Activated CD4-positive, alpha-beta T cell treated with anti-CD3 and anti-CD28 coated beads, Interleukin-2, Interleukin-4, amounts not matched to agents 100 ng/mL and 50 ng/mL, durations not matched to agents 16 hours and 8 hours (primary cell): Measurements from ENCODE around the gene ZNF740.
"Not testable (repeated sequence)": the region's sequence is repeated elsewhere in the genome, so short reads cannot be mapped to it uniquely, and the experiment has no call there.

Experiments used
- DNase-seq: peaks from one replicate; pipeline ENCODE4 v3.0.0-alpha.2; 2020; ENCODE audit warnings: low spot score

Gene ZNF740, protein sequence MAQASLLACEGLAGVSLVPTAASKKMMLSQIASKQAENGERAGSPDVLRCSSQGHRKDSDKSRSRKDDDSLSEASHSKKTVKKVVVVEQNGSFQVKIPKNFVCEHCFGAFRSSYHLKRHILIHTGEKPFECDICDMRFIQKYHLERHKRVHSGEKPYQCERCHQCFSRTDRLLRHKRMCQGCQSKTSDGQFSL

DNA sequence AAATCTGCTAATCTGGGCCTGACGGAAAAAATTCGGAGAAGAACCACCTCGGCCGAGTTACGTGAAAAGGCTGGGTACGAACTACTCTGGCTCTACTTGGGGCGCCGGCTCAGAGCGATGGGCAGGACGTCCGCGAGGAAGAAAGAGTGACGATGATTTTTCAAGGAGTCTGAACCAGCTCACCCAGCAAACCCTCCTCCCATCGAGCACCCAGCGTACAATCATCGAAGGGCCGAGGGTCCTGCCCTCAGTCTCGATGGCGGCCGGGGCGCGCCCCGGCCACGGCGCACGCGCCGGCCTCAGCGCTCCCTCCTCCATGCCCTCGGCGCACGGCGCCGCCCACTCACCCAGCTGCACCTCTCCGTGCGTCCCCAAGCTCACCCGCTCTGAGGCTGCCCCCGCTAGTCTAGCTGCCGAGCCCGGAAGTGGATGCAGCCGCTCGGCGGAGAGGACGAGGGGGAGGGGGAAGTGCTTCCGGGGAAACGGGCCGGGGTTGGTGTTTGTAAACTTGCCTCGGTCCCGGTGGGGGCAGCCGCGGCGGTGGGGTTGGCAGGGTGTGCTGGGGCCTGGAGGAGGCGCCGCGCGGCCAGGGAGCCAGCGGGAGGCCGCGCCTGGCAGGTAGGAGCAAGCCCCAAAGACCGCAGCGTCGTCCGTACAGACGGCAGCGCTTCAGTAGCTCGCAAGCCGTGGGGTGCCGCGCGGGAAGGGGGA, at the start of gene ZNF740, which contains the start of gene CSAD:
Gene ZNF740, plus strand, starts transcription at position 503 of the 711 bp plus-strand sequence. CDS start 1,262 bp downstream, outside the sequence.
Gene CSAD, minus strand, starts transcription at position 706 of the 711 bp plus-strand sequence. CDS start 7,455 bp downstream, outside the sequence.
- DNase-seq, result peak; percentile 99

GRCh38 chr12:53131844-53132243, 48.7 kb upstream of the ZNF740 start:
- no peak for DNase-seq

- DNase-seq, result no peak
Measured at GRCh38 chr12:53133722-53134121, 46.8 kb upstream of the ZNF740 start.

- DNase-seq, result no peak
Measured at GRCh38 chr12:53143355-53143754, 37.2 kb upstream of the ZNF740 start.

GRCh38 chr12:53145383-53146260, 34.9 kb upstream of the ZNF740 start:
- DNase-seq, result no peak

- no peak for DNase-seq
Measured at GRCh38 chr12:53147181-53147580, 33.3 kb upstream of the ZNF740 start.

DNA sequence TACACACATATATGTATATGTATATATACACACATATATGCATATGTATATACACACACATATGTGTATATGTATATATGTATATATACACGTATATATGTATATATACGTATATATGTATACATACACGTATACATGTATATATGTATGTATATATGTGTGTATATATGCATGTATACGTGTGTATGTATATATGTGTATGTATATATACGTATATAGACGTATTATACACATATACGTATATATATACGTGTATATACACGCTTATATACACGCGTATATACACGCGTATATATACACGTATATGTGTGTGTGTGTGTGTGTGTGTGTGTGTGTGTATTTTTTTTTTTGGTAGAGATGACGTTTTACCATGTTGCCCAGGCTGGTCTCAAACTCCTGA, 32.9 kb upstream of the ZNF740 start:
- no peak for DNase-seq

DNA sequence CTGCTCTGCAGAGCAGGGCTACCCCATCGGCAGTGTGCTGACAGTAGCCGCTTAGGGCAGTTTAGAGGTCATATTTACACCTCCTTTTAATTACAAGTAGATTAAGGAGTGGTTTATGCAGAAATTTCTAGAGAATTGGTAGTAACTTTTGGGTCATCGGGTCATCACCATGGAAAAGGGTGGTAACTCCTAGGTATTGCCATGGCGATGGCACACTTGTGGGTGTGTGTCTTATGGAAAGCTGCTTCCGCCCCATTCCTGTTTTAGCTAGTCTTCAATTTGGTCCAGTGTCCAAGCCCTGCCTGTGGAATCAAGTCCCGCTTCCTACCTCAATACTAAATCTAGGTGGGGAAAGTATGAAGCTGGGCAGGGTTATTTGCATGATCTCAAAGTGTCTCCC, 29.5 kb upstream of the ZNF740 start:
- DNase-seq, result no peak

DNA sequence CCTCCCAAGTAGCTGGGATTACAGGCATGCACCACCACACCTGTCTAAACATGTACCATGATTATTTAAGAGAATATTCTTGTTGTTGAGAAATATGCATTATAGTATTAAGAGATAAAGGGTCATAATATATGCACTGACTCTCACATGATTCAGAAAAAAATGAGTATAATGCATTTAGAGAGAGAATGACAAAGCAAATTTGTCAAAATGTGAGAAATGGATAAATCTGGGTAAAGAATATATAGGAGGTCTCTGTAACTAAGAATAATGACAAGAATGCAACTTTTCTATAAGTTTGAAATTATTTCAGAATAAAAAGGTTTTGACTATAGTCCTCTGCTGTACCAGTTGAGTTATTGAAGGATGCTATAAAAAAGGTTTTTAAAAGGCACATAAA, 28.1 kb upstream of the ZNF740 start:
- DNase-seq, result no peak

DNA sequence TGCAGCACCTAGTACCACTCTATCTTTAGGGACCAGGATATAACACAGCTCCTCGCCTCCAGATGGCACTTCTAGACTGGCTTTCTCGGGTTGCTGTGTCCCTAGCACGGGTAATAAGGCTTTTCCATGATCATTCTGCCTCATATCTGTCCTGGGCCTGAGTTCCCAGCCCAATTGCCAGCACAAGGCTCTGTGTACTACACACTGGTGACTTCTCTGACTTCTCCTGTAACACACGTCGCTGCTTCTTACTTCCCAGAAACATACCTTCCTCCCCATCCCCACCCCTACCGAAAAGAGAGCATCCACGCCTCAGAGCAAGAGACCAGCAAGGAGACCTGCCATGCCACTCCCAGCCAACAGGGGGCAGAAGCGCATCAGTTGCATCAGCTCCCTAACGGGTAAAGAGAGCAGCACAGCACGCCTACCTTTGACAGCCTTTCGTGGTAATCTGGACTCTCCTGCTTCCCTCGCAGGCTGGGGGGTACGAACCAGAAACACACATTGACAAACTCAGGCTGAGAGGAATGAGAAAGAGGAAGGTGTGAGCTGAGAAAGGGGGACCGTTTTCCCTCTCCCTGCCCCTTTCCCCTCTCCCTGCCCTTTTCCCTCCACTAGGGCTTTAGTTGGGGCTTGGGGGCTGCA, 21.2 kb upstream of the ZNF740 start:
- DNase-seq, result peak; percentile 95

DNA sequence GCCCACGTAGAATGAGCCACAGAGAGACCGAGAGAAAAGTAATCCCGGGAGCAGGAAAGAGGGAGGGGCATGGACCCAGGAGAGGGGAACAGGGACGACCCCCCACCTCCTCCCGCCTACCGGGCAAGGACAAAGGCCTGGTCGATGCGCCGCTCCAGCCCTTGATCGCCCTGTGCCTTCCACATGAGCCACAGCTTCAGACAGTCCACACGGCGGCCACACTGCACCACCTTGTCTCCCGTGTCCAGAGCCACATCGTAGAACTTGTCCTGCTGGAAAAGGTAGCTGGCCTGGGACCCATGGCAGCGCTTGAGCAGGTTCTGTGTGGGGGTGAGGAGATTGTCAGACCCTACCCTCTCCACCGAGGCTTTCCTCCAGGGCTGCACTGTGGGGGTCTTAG, 20.5 kb upstream of the ZNF740 start:
- no peak for DNase-seq

- DNase-seq, result no peak
Measured at GRCh38 chr12:53160673-53161072, 19.8 kb upstream of the ZNF740 start.

DNA sequence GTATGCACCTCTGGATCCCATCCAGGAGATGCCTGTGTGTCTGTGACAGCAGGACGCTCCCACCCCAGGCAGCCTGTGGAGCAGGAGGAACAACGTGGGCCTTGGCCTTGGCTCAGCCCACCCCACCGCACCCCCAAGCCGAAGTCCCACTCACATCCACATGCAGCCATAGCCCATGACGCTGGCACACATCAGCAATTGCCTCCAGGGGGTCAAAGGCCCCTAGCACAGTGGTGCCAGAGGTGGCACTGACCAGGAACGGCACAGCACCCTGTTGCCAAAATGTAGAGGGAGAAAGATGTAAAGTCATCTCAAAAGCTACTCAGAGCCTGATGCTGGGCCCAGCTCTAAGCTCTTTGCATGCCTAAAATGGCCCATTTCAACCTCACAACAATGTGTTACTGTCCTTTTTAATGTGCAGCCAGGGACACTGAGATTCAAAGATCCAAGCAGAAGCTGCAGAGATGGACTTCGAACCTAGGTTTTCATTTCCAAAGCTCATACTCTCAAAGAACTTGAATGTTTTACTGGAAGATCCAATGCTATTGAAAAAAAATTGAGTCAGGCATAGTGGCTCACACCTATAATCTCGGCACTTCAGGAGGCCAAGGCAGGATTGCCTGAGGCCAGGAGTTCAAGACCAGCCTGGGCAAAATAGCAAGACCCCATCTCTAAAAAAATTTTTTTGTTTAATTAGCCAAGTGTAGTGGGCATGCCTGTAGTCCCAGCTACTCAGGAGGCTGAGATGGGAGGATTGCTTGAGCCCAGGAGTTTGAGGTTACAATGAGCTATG, 19.2 kb upstream of the ZNF740 start:
- DNase-seq, result no peak

DNA sequence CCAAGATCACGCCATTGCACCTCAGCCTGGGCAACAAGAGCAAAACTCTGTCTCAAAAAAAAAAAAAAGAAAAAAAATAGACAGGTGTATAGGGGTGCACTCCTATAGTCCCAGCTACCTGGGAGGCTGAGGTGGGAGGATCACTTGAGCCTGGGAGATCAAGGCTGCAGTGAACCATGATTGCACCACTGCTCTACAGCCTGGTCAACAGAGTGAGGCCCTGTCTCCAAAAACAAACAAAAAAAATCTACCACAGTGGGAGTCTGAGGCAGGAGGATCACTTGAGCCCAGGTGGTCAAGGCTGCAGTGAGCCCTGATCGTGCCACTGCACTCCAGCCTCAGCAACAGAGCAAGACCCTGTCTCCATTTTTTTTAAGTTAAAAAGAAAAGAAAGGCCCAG, 17.5 kb upstream of the ZNF740 start:
- DNase-seq, result not testable (repeated sequence)

- no peak for DNase-seq
Measured at GRCh38 chr12:53166837-53167236, 13.7 kb upstream of the ZNF740 start.

DNA sequence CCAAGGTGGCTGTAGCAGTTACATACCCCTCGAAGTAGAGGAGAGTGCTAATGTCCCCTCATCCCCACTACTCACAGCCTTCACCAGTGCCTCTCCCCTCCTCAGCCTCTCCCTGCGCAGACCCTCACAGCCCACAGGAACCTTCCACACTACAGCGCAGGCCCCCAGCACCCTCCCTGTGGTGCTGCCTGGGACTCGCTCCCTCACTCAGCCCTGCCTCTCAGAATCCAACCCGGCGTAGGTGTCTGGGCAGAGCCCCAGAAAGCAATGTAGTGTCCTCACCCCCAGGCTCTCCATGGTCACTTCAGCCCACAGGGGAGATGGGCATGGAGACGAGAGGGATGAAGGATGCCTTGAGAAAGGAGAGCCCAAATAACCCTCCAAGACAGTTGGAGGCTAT, 10.9 kb upstream of the ZNF740 start:
- DNase-seq, result no peak

DNA sequence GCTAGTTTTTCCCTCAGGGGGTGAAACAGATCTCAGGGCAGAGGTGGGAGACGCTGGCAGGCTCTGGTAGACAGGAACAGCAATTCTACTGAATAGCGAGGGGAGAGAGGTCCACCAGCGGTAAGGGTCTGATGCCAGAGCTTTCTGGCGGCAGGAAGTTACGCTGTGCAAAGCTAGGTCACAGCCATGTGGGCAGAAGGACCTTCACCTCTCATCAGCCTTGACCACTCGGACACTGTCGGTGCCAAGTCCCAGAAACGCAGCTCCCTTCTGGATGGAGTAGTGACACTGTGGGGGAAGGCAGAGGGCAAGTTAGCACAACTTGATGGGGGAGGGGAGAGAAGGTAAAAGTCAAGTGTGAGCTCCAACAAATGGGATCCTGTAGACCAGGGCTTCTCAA, 10.3 kb upstream of the ZNF740 start:
- no peak for DNase-seq

DNA sequence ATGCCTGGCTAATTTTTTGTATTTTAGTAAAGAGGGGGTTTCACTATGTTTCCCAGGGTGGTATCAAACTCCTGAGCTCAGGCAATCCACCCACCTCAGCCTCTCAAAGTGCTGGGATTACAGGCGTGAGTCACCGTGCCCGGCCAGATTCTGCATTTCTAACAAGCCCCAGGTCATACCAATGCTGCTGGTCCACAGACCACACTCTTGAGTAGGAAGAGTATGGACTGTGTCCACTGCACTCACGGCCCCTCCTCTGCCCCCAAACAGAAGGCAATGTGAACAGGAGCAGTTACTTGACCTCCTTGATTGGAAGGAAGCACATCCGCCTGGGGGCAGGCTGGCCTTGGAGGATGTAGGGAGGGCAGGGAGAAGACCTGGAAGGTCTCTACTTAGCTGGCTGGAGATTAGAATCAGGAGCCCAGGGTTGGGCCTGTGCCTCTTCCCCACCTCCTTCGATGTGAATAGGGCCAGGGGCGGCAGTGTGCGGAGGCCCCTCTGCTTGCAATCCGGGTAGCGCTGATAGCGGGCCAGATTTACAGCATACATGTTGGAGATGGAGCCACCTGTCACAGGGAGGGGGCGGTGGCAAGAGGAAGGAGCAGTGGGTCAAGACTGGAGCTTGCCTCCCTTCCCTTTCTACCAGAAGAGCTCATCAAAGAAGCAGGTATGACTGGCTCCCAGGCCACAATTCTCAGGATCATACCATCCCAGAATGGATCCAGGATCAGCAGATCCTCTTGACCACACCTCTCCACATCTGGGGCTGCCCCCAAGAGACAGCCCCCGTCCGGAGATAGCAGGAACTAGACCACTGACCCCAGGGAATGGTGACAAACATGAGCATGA, 9.4 kb upstream of the ZNF740 start:
- DNase-seq, result no peak

- DNase-seq, result no peak
Measured at GRCh38 chr12:53171725-53172329, 8.7 kb upstream of the ZNF740 start.

GRCh38 chr12:53172352-53172751, 8.2 kb upstream of the ZNF740 start:
- no peak for DNase-seq
